C4-2B (cell line): Measurements from ENCODE around the gene PRKCZ.

Experiments used
- ZFX ChIP-seq: fragments of 450-650 bp; IDR thresholded peaks from 2 replicates; pipeline ENCODE4 v1.6.1; 2017
- TF ChIP-seq, protein P1 (sequence below): fragments of 450-650 bp; conservative IDR thresholded peaks from 2 replicates; pipeline ENCODE4 v1.5.1; 2017; ENCODE audit warnings: mild to moderate bottlenecking

DNA sequence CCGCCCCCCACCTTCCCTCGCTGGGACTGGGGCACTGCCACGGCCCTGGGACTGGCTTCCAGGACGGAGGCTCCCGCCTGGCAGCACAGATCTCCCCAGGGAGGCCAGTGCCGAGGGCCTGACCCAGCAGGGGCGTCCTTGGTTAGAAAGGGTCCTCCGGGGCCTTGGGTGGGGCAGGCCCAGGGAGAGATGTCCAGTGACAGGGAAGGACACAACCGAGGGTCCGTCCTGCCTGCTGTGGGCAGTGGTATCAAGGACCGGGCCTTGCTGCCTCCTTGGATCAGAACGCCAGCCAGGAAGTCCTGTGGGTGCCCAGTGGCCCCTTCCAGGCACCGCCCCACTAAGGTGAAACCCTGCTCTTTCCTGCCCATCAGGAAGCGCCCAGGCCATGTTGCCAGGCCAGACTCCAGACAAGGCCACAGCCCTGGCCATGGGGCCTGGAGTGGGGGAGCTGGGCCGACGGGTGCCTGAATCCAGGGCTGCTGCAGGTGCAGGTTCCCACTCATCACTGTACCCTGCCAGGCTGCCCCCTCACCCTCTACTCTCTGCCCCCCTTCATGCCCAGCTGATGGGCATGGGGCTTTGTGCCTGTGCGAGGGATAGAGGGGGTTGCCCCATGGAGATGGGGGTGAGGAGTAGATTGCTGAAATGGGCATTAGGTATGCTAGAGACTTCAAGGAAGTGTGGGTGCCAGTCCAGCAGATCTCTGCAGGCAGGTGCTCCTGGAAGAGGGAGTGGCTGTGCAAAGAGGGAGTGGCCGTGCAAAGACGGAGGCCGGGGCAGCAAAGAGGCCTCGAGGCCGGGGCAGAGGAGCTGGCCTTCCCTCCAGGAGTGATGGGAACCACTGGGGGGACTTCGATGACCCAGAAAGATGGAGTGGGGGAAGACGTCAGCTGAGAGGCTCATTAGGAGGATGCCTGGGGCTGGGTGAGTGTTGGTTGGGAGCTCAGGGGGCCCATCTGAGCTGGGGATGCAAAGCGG is 2.2 kb upstream of the PRKCZ start:
- TF ChIP-seq, protein P1, sequence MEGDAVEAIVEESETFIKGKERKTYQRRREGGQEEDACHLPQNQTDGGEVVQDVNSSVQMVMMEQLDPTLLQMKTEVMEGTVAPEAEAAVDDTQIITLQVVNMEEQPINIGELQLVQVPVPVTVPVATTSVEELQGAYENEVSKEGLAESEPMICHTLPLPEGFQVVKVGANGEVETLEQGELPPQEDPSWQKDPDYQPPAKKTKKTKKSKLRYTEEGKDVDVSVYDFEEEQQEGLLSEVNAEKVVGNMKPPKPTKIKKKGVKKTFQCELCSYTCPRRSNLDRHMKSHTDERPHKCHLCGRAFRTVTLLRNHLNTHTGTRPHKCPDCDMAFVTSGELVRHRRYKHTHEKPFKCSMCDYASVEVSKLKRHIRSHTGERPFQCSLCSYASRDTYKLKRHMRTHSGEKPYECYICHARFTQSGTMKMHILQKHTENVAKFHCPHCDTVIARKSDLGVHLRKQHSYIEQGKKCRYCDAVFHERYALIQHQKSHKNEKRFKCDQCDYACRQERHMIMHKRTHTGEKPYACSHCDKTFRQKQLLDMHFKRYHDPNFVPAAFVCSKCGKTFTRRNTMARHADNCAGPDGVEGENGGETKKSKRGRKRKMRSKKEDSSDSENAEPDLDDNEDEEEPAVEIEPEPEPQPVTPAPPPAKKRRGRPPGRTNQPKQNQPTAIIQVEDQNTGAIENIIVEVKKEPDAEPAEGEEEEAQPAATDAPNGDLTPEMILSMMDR: no peak
- TF ChIP-seq ZFX: no peak
